Stimulated activated CD4-positive, alpha-beta T cell treated with anti-CD3 and anti-CD28 coated beads, Interleukin-1b, Interleukin-23, amount 100 ng/mL, for 24 hours (primary cell): ENCODE results near the gene LEFTY2.
"Not testable (repeated sequence)": the region's sequence is repeated elsewhere in the genome, so short reads cannot be mapped to it uniquely, and the experiment has no call there.

ENCODE experiments used
- DNase-seq, 4 experiments: peaks; one replicate each; pipeline ENCODE4 v3.0.0-alpha.2; 2020; ENCODE audit warnings: low read depth in 4 of 4, low spot score in 1 of 4

LEFTY2 gene

GRCh38 chr1:225930566-225930965, 10.5 kb downstream of the LEFTY2 start:
- no peak for DNase-seq

- not testable (repeated sequence) for DNase-seq
Observed at GRCh38 chr1:225929462-225929861, 11.6 kb downstream of the LEFTY2 start.

GRCh38 chr1:225928186-225929175, 12.5 kb downstream of the LEFTY2 start:
- DNase-seq, result no peak

DNA sequence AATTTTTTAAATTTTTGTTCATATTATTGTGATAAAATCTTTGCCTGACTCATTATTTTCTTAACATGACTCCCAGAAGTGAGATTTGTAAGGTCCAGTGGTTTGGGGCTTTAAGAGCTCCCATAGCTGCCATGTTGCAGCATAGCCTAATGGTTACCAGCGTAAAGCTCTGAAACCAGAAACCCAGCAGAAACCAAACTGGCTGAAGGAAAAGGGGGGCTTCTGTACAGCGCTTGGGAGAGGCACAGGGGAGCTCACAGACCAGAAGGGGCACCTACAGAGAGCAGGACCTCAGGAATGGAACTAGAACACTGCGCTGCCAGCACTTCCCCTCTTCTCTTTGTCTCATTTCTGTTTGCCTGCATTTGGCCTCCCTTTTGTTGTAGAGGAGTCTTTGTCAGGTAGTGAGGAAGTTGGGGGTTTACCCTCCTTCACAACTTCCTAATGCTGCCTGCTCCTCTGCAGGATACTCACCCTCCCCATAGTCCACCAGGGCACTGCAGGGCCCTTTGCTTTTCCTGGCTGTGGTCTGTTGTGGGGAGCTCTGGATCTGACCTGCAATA, 14.4 kb downstream of the LEFTY2 start:
- no peak for DNase-seq

DNA sequence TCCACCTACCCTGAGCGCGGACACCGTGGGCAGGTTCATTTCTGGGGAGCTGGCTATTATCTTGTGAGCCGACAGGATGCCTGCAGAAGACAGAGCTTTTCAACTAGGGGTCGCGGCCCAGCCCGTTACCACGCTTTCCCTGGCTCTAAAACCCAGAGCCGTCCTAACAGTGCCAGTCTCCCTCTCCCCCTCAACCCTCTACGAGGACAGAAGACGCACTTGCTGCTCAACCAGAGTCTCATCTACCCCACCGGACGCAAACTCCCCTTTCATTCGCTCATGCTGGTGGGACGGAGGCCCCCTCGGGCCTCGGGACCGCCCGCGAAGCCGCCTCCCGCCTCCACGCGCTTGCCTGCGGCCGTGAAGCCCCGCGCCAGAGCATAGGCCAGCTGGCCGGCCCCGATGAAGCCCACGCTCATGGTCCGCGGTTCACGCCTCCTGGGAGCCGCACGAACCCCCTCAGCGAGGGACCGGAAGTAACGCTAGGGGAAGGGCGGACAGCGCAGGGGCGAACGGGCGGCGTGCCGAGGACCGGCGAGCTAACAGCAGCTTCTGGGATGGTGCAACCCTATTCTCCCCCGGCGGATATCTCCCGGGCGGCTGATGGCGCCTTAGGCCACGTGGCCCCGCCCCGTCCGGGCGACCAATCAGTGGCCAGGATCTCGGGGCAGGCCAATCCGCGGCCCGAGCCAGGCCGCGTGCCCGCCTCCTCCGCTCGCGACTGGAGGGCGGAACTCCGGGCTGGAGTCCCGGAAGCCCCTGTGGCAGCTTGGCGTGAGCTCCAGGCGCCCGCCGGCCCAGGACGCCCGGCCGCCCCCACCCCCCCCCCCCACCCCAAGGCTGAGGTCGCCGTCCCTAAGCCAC, 17.1 kb downstream of the LEFTY2 start, which contains the start of gene PYCR2:
PYCR2 (minus strand) TSS at position 559 of the 864 bp plus-strand sequence; CDS start at position 419, 140 bp downstream.
- DNase-seq, result peak; percentile 79 to 93 (median 84)

DNA sequence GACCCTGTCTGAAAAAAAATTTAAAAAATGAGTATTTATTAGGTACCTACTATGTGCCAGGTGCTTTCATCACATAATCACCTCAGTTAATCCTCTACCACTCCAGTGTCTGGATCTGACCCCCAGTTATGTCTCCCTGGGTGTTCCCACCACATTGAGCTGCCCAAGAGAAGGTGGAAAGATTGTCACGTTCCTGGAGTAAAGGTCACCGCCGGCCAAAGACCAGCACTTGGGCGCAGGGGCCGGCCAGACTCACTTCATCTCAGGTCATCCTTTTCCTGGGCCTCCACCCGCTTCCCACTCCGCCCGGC, 17.7 kb downstream of the LEFTY2 start:
- DNase-seq, result no peak

GRCh38 chr1:225921734-225922709, 19.0 kb downstream of the LEFTY2 start:
- no peak for DNase-seq

DNA sequence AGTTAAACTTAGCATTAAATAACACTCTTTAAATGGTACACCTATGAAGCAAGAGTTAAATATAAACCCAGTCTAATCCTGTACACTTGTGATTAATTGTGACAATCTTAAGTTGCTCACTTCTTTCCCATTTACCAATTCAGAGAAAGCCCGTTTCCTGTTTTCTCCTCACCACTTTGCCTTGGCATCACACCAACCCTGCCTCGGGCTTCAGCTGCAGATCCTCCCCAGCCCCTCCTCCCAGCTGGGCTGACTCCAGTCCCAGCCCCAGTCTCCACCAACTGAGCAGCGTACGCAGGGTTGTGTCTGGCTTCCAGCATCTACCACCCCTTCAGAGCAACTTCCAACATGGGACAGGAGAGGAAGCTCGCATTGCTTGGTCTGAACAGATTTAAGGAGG, 21.1 kb downstream of the LEFTY2 start:
- DNase-seq, result peak in 1 of 4 experiments; percentile 25

DNA sequence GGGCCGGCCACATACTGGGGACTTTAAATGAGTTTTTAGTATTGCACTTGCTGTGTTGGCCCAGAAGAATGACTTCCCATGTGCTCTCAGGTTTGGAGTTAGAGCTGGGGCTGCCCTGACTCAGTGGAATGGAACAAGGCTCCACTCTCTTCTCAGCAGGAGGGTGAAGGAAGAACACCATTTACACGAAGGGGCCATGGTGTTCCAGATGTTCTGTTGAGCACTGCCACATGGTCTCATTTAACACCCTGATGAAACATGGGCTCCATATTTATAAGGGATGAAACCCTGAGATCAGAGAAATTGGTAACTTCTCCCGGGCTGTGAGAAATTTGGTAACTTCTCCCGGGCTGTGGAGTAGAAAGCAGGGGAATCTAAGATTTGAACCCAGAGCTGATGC, 22.7 kb downstream of the LEFTY2 start:
- DNase-seq, result no peak

DNA sequence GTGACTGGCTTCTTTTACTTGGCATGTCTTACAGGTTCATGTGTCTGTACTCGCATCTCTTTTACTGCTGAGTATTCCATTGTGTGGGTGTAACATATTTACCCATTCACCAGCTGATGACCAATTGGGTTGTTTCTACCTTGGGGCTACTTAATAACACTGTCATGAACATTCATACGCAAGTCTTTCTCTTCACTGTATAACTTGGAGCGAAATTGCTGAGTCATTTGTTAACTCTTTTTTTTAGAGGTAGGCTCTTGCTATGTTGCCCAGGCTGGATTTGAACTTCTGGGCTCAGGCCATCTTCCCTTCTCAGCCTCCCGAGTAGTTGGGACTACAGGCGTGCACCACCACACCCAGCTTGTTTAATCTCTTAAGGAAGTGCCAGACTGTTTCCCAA, 23.5 kb downstream of the LEFTY2 start:
- no peak for DNase-seq

- no peak for DNase-seq
Observed at GRCh38 chr1:225917101-225917500, 23.9 kb downstream of the LEFTY2 start.

GRCh38 chr1:225915538-225915991, 25.5 kb downstream of the LEFTY2 start:
- DNase-seq, result no peak

DNA sequence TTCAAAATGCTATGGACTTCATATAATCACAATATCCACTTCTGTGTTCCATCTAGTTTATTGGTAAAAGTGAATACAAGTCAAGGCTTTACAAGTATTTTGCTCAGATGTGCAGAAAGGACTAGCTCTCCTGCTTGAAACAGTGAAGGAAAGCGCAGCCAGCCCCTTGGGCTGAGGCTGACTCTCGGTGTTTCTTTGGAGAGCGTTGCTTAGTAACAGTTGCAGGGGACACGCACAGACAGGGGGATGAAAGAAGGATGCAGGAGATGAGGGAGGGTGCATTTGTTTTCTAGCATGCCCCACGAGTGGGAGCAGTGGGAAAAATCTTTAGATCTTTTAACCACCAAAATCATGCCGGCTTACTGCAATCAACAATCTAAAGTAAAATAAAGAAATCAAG, 26.1 kb downstream of the LEFTY2 start:
- DNase-seq, result no peak

DNA sequence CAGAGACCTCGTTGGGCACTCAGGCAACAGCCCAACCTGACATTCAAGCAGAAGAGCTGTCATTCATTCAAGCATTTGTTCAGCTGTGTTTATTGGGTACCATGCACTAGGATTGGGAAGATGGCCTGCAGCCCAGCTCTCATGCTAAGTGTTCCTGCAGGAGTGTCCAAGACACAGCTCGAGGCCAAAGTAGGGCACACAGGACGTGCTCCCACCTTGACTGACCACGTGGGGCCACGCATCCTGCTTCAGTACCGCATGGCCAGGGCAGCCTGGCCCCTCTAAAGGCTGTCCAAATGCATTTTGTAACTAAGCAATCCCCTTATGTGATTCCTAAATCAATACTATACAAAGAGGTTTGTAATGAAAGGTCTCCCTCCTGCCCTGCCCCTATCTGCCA, 26.6 kb downstream of the LEFTY2 start:
- no peak for DNase-seq

DNA sequence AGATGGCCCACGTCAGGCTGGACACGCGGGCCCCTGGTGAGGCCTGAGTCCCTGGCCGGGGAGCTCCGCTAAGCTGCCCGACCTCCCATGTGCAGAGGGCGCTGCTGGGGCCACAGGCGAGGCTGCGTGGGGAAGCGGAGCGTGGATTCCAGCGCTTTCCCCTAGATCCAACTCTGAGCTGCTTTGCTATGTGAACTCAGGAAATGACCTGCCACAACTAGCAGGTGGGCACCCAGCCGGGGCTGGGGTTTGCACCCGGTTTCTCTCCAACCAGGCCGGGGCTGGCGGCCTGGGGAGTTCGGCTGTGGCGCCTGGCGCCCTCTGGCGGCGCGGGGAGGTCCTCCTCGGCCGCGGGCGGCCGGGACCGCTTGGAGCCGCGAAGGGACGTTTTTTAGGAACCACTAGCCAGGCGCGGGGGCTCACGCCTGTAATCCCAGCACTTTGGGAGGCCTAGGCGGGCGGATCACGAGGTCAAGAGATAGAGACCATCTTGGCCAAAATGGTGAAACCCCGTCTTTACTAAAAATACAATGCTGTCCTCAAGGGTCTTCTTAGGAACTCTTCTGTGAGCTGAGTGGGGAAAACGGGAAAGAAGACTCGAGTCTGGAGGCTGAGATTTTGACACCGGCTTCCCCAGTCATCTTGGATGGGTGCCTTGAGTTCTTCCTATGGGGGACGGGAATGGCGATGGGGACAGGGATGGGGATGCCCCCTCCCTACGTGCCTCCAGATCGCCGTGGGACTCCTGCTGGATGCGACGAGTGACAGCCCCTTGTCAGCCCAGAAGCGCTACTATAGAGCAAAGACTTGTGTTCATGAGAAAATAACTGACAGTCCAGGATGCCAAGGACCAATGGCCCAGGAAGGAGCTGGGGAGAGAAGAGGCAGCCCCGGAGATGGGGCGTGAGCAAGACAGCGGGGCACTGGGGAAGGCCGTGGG, 29.6 kb downstream of the LEFTY2 start:
- DNase-seq, result peak; percentile 46 to 68 (median 56)

GRCh38 chr1:225909477-225909876, 31.5 kb downstream of the LEFTY2 start:
- DNase-seq, result no peak

GRCh38 chr1:225908773-225909172, 32.2 kb downstream of the LEFTY2 start:
- no peak for DNase-seq

DNA sequence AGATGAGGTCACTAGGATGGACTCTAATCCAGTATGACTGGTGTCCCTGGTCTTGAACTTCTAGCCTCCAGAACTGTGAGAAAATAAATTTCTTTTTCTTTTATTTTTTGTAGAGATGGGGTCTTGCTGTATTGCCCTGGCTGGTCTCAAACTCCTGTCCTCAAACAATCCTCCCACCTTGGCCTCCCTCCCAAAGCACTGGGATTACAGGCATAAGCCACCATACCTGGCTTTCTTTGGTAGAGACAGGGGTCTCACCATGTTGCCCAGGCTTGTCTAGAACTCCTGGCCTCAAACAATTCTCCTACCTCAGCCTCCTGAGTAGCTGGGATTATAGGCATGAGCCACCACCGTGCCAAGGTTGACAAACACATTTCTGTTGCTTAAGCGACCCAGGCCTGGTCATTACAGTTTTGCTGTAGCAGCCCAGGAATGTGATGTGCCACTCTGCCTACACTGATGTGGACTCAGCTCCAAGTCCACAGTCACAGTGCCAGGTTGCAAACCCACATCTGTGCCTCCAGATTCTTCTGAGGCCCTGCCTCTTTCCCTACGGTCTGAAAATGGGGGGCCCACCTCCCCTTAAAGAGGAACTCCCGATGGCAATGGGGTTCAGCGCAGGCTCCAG, 32.9 kb downstream of the LEFTY2 start:
- no peak for DNase-seq

- DNase-seq, result no peak
Observed at GRCh38 chr1:225907341-225907740, 33.7 kb downstream of the LEFTY2 start.
